H54 (cell line): ENCODE data around the gene SYTL2.

Experiments used
- DNase-seq: peaks from one replicate; pipeline ENCODE4 v3.0.0; 2011; ENCODE audit warnings: low spot score, mixed read lengths; ENCODE audit not compliant: insufficient read length
- FAIRE-seq: peaks from 3 replicates; lab custom pipeline; 2011; peaks lifted over from hg19 to GRCh38; lab: Jason Lieb, UNC
- POLR2A ChIP-seq: IDR thresholded peaks from 2 replicates; pipeline ENCODE4 v1.6.1; 2011; ENCODE audit warnings: low read depth, mild to moderate bottlenecking, low read length

The SYTL2 gene

DNA sequence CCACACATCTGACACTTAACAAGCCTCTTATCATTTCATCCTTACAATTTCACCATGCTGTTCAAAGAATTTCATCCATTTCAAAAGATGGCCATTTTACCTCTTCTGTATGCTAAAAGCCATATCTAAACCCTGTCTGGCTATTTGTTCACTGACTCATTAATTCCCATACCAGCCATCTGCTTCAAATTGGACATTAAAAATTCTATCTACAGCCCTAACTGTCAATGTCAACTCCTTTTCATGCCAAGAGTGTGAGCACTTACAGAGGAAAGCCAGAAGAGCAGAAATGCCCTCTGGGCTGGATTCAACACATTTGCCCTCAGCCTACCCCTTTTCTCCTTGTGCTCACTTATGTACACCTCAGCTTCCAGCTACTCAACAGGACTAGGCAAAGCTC, 59.2 kb downstream of the SYTL2 start:
- no peak for TF ChIP-seq POLR2A
- DNase-seq (no peak), FAIRE-seq (no peak)

DNA sequence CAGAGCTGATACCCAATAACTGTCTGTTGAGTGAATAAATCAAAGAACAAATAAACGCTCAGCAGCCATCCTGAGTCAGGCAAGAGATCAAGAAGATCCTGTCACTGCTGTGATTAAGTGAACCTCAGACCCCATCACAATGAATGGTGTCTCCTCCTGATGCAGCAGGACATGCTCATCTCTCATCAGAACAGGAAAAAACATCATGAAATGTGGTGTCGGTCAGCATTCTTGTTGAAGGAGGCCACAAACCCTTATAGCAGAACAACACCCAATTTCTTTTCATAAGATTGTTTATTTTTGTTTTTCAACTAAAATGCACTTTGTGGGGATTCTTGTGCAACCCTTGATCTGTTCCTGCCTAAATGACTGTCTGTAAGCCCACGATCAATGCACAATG, 60.3 kb downstream of the SYTL2 start:
- FAIRE-seq (no peak), DNase-seq (no peak)
- TF ChIP-seq POLR2A: no peak

DNA sequence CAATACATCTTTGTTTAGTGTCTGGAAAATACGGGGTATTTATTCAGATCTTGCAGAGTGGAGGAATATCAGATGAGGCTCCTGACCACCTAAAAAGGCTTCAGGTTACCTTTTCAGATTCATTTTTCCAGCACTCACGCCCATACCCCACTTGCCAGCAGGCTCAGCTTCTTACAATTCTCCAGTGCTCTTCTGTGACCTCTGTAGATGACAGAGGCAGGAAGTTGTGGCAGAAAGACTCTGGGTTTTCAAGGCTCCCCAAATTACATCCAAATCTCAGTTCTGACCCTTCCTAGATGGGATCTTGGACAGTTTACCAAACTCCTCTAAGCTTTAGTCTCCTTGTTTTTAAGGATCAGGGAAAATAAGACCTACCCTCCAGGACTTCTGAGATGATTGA, 61.1 kb downstream of the SYTL2 start:
- no peak for FAIRE-seq
- no peak for DNase-seq
- TF ChIP-seq POLR2A: no peak

DNA sequence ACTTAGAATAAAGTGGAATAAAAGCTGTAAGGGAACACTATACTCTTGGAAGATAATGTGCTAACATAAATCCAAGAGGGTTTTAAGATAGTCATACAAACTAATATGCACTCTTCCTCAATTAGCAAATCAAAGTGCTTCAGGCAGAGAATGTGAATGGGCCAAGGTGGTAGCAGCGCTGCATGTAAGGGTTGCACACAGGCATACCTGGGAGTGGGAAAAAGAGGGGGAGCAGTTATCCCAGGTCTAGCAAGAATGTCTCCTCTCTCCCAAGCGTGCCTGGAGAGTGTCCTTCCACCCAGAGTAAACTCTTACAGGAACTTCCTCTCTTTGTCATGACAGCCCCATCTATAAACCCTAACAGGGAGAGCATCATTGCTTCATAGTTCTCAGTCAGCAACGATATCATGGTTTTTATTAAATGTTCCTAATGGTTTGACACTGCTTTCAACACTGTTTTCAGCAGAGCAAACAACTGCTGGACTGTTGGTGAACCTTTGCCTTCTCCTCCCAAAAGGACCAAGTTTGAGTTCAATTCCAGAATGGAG, 61.6 kb downstream of the SYTL2 start:
- no peak for FAIRE-seq
- no peak for TF ChIP-seq POLR2A
- DNase-seq: no peak

DNA sequence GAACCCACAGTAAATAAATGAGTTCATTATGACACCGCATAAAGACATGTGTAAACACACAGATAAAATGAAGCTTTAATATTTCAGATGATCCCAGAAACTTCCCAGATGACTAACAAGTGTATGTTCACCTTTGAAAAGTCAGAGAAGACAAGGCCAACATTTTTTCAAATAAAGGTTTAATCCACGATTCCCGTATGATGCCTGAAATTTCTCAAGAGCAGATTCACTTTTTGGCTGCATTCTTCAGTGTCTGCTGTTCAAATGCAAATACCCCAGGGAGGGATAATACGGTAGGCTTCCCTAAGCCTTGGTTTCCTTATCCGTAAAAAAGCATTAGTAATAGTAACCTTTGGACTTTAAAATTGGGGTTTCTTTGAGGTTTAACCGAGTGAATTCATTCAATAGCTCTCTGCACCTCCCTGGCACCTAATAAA, 62.5 kb downstream of the SYTL2 start:
- no peak for DNase-seq
- FAIRE-seq: no peak
- no peak for TF ChIP-seq POLR2A

DNA sequence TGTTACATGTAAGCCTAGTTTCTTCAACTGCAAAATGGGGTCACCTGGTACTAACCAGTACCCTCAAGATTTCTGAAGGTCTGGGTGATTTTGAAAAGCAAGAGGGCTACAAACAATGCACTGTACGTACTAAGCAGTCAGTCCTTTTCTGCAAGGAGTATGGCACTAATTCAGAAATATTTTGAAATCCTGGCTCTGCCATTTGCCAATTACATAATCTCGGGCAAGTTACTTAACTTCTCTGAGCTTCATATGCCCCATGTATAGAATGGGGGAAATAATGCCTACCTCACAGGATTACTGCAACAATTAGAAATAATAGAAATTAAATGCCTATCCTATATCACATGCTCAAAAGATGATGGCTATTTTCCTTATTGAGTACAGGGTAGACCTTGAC, 64.3 kb downstream of the SYTL2 start:
- FAIRE-seq (no peak), DNase-seq (no peak)
- TF ChIP-seq POLR2A: no peak

DNA sequence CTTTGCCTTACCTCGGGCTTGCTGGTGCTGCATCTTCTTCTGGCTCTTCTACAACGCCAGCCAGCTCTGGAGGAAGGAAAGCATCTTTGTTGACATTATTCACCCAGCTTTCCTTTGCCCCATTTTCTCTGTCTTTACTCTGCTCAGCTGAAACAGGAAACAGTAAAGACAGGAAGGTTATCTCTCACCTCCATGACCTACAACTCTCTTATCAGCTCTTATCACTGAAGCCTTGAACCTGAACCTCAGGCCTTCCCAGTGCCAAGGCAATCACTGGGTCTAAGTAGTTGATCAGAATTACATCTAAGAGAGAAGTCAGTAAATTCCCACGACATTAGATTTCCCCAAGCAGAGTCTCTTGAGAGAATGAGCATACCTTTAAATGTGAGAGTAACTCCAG, 65.3 kb downstream of the SYTL2 start:
- no peak for FAIRE-seq
- no peak for DNase-seq
- no peak for TF ChIP-seq POLR2A

DNA sequence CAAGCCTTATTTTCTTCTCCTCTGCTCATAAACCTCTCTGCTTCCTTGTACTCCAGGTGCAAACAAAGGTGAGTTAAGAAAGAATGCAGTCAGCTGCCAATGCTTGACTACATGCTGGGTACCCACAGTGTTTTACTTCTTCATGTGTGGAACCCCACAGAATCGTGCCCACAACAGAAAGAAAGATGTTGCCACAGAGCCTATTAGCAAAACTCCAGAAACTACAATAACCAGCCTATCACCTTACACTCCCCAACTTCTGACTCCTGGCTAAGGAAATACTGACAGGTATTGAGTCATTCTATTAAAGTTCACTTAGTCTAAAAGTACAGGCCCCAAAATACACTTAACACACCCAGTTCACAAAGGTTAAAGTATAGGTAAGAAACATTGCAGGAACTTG, 68.1 kb downstream of the SYTL2 start:
- no peak for TF ChIP-seq POLR2A
- FAIRE-seq (no peak), DNase-seq (no peak)

DNA sequence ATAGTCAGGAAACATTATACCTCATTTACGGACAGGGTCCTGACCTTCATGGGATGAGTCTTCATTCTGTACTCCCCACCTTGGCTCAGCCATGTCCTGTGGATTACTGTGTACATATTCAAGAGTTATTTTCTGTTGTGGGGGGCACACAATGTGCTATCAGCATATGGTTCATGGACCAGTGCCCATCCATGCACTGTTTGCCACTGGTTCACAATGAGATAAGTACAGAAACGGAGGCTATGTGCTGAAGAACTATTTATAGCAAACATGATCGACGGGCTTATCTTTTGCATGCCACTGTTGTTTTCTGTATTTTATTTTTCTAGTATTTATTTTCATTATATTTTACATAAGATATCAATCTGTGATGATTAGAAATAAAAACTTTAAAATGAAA, 68.6 kb downstream of the SYTL2 start:
- FAIRE-seq: no peak
- no peak for DNase-seq
- TF ChIP-seq POLR2A: no peak

DNA sequence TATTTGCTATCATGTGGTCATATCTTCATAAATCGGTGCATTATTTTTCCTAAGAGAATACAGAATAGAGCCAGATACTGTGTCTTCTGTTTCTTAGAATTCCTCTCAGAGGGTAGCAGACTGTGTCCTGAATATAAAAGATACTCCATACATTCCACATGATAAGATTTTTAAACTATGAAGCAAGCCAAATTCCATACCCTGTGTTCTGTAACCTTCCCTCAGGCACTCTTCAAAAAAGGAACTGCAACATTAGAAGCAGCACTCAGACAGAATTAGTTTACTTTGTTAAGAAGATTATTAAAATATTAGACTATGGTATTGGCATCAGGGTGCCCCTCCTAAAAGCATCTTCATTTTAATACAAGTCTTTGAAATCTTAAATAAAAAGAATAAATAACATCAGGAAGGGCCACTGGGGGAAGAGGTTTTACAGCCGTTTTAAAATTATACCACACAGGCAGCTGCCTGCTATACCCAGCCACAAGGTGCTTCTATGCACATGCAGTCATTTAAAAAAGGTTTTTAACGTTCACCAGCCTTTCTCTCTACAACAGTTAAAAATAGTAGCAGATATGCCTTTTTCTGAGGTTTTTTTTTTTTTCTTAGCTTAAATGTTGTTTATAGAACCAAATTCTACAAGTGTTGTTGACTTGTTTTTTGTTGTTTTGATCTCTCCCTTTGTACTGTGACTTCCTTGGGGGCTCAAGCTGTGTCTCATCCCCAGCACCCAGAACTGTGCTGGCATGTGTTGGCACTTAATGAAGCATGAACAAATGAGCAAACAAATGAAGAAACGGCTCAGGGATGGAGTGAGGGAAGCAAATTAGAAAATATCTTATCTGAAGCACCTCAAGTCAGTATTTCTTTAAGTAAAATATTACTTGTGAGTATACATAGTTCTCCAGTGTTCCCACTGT, 70.2 kb downstream of the SYTL2 start:
- DNase-seq (no peak), FAIRE-seq (no peak)
- no peak for TF ChIP-seq POLR2A

DNA sequence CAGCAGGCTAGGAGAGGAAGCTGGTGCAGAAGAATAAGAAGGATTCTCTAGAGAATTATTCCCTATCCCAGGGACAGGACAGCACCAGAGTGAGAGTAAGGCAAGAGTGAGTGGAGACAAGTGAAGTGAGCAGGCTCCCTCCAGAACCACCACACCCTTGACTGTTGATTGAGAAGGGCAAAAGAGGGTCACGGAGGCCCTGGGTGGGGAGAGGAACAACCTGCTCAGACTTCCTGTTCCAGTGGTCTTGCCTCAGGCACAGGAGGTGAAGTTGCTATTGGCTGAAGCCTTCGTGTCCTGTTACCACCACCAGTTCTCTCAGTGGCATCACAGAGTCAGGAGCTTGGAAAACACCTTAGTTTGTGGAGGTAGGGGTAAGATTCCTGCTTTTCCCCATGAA, 73.2 kb downstream of the SYTL2 start:
- TF ChIP-seq POLR2A: no peak
- no peak for FAIRE-seq
- DNase-seq: no peak

DNA sequence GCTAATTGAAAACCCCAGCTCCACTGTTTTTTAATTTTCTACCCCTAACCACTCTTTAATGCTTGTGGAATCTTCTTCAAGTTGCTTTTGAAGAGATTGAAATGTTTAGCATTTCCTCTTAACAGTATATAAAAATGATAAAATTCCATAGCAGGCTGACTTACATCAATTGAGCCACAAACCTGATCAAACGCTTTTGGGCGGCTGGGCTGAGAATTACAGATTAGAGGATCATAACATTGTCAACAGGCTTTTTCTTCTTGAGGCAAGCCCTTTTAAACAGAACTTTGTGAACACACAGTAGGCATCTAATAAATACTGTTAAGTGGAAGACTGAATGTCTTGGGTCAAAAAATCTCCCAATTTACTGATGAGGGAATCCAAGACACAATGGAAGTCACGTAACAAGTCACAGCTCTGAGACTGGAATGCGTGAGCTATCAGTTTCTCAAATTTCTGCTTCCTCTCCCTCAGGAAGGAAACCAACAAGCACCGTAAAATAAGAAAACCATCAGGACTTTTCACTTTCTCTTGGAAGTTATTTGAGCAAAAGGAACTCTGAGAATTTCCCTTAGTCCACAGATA, 75.0 kb downstream of the SYTL2 start:
- TF ChIP-seq POLR2A: no peak
- FAIRE-seq: no peak
- no peak for DNase-seq

DNA sequence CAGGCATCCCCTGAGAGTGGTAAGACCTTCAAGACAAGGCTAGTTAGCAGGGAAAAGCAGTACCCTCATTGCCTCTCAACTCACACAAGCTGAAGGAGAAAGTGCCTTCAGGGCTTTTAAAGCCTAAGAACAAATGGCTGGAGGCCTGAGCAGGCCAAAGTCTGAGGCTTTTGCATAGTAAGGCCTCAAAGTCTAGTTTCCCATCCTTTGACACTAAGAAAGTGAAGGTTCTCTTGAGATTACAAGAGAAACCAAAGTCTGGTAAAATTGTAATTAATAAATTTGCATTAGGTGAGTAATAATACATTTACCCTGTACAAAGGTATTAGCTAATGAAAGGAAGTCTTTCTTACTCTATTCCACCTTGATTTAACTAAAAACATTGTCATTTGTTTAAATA, 78.0 kb downstream of the SYTL2 start:
- TF ChIP-seq POLR2A: no peak
- FAIRE-seq: no peak
- no peak for DNase-seq

DNA sequence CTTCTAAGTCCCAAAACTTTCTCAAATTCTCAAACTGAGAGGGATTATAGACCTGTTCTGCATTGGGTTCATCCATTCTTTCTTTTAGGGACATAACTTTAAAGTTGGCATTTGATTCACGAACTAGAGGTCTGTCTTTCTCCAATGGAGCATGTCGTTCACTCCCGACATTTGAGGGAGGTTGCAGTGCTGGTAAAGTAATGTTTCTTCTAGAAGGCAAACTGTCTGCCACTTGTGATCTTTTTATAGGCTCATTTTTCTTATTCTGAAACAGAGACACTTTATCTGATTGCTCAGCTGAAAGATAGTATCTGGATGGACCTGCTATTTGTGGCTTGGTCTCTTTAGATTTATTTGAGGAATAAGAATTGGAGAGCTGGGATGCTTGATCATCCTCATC, 84.6 kb downstream of the SYTL2 start:
- FAIRE-seq: no peak
- TF ChIP-seq POLR2A: no peak
- no peak for DNase-seq
